Measurements from ENCODE around the gene PLD4. TPM values are rescaled to one million over a fixed set of nuclear protein-coding genes. Genes with fewer than 3 reads are reported as not detected.

The PLD4 gene
- total and polyA plus RNA-seq, 2 experiments from 2014 or later, result not detected

GRCh38 chr14:104897330-104898194 is 27.1 kb upstream of the PLD4 start:
- no peak for TF ChIP-seq CREB1 (CRISPR knock-in tag; IDR thresholded peaks at IDR 0.05; ENCODE audit: low read depth)
- TF ChIP-seq CTCF (conservative IDR thresholded peaks at IDR 0.05; ENCODE audit: low read depth in 2 of 2), result no peak
- no peak for TF ChIP-seq ZNF462 (CRISPR knock-in tag; IDR thresholded peaks at IDR 0.05)
- TF ChIP-seq NANOG (IDR thresholded peaks at IDR 0.05; ENCODE audit: borderline replicate concordance), result no peak
- TF ChIP-seq STAT1 (IDR thresholded peaks at IDR 0.05; ENCODE audit: unreplicated experiment), result no peak
- no peak for TF ChIP-seq ETS1 (IDR thresholded peaks at IDR 0.05)
- TF ChIP-seq ZNF331 (CRISPR knock-in tag; IDR thresholded peaks at IDR 0.05; ENCODE audit: low read depth), result no peak
- no peak for TF ChIP-seq EZH2phosphoT487 (IDR thresholded peaks at IDR 0.05; ENCODE audit: unreplicated experiment)
- no peak for TF ChIP-seq REST (IDR thresholded peaks at IDR 0.05; ENCODE audit: unreplicated experiment)
- no peak for TF ChIP-seq ZNF114 (CRISPR knock-in tag; IDR thresholded peaks at IDR 0.05)
- no peak for TF ChIP-seq POLR2AphosphoS5 (IDR thresholded peaks at IDR 0.05; ENCODE audit: low read depth)
- TF ChIP-seq JUNB (IDR thresholded peaks at IDR 0.05; ENCODE audit: unreplicated experiment), result no peak
- no peak for TF ChIP-seq EZH2 (IDR thresholded peaks at IDR 0.05; ENCODE audit: low read depth, unreplicated experiment)
- ATAC-seq (no peak), DNase-seq (ENCODE audit: low spot score) (no peak)

More at GRCh38 chr14:104897330-104898194, 27.1 kb upstream of the PLD4 start:
- no peak overlapping the region for H3K27ac ChIP-seq (ENCODE audit: low read depth)
- no peaks in the 10 kb centered on the region for H3K4me1 ChIP-seq (ENCODE audit: insufficient read depth)
- no peak overlapping the region for H3K4me2 ChIP-seq
- H3K4me1 Mint-ChIP-seq, result peaks cover 5% of the 10 kb centered on the region; the same call in 2 of the 3 replicates
- no peak overlapping the region for H2AFZ ChIP-seq
- H4K20me1 ChIP-seq (replicated peaks; ENCODE audit: insufficient read depth), result no peaks in the 10 kb centered on the region
- no peaks in the 10 kb centered on the region for H3K36me3 Mint-ChIP-seq (ENCODE audit: low read depth)
- no peaks in the 10 kb centered on the region for H3K36me3 ChIP-seq (ENCODE audit: insufficient read depth)
- no peak overlapping the region for H3K4me3 Mint-ChIP-seq
- H3K9me2 ChIP-seq (ENCODE audit: insufficient read depth), result no peaks in the 10 kb centered on the region
- H3K27me3 Mint-ChIP-seq (ENCODE audit: insufficient read depth, low read depth, poor library complexity), result peaks cover 22% of the 10 kb centered on the region
- H3F3A ChIP-seq (replicated peaks; ENCODE audit: low read depth), result no peaks in the 10 kb centered on the region
- no peak overlapping the region for H3K4me3 ChIP-seq
- no peaks in the 10 kb centered on the region for H3K27me3 ChIP-seq (ENCODE audit: insufficient read depth)
- H3K27ac Mint-ChIP-seq, result no peak overlapping the region
- no peaks in the 10 kb centered on the region for H3K9me3 Mint-ChIP-seq
- H3K79me2 ChIP-seq (replicated peaks; ENCODE audit: insufficient read depth), result no peaks in the 10 kb centered on the region
